Measurements from ENCODE around the gene DCP1B. TPM values are rescaled to one million over a fixed set of nuclear protein-coding genes. Genes with fewer than 3 reads are reported as not detected.

DCP1B gene
- total and polyA plus RNA-seq, 2 of the 4 experiments (the other 2 are of a cell fraction) = 13.3 to 19.7 TPM

- H3K23ac ChIP-seq (ENCODE audit: low read depth, low read length) = no peak overlapping the region
- H2AFZ ChIP-seq (replicated peaks; ENCODE audit: low read length, poor library complexity) = no peak overlapping the region
- H2BK5ac ChIP-seq (ENCODE audit: low read depth, low read length, poor library complexity, severe bottlenecking) = no peak overlapping the region
- H3K36me3 ChIP-seq (ENCODE audit: control insufficient read depth, insufficient read depth, low read length) = no peaks in the 10 kb centered on the region
- no peak overlapping the region for H4K8ac ChIP-seq (ENCODE audit: low read depth in 2 of 2, low read length in 2 of 2)
- H2BK20ac ChIP-seq (ENCODE audit: low read depth, low read length) = no peak overlapping the region
- no peak overlapping the region for H3K18ac ChIP-seq (ENCODE audit: low read depth, low read length)
- TF ChIP-seq POLR2A (IDR thresholded peaks at IDR 0.05; ENCODE audit: low read depth, low read length) = no peak
- no peak for TF ChIP-seq SMC3 (IDR thresholded peaks at IDR 0.05; ENCODE audit: low read depth, low read length)
- TF ChIP-seq FOS (IDR thresholded peaks at IDR 0.05; ENCODE audit: low read depth, low read length) = no peak
- no peak for TF ChIP-seq CEBPB (IDR thresholded peaks at IDR 0.05; ENCODE audit: low read depth, low read length)
- TF ChIP-seq NFE2L2 (IDR thresholded peaks at IDR 0.05; ENCODE audit: low read depth, low read length) = no peak
- TF ChIP-seq USF2 (IDR thresholded peaks at IDR 0.05; ENCODE audit: low read depth, low read length) = no peak
- TF ChIP-seq BHLHE40 (IDR thresholded peaks at IDR 0.05; ENCODE audit: low read depth, low read length) = no peak
- TF ChIP-seq RAD21 (IDR thresholded peaks at IDR 0.05; ENCODE audit: low read length) = no peak
- H3K27me3 ChIP-seq (ENCODE audit: control insufficient read depth, insufficient read depth, low read length) = peaks cover 69% of the 10 kb centered on the region
- no peak overlapping the region for H2AK9ac ChIP-seq (replicated peaks; ENCODE audit: low read depth, low read length, poor library complexity)
- H3K4me1 ChIP-seq (ENCODE audit: control insufficient read depth, insufficient read depth, low read length) = no peaks in the 10 kb centered on the region
- dilution Hi-C loops (cut with HindIII; ENCODE audit: low sequenced_read_pairs, unreplicated experiment) (no loop called here), in situ Hi-C loops (cut with MboI; ENCODE audit: low sequenced_read_pairs) (no loop called here), intact Hi-C loops (cut with micrococcal nuclease) (no loop called here)
- no peak overlapping the region for H3K14ac ChIP-seq (replicated peaks; ENCODE audit: low read depth, low read length)
- no peak overlapping the region for H4K5ac ChIP-seq (ENCODE audit: low read depth, low read length)
- H3K4me2 ChIP-seq (ENCODE audit: low read depth, low read length) = no peak overlapping the region
- no peak overlapping the region for H4K91ac ChIP-seq (ENCODE audit: insufficient read depth, low read depth, low read length)
- no peak overlapping the region for H3K4me3 ChIP-seq (ENCODE audit: insufficient read depth, low read depth, low read length)
- no peaks in the 10 kb centered on the region for H3K9me3 ChIP-seq (ENCODE audit: control insufficient read depth, insufficient read depth, low read length)
- H3K9ac ChIP-seq (ENCODE audit: low read depth, low read length) = no peak overlapping the region
- H3K9me1 ChIP-seq (ENCODE audit: insufficient read depth, low read length) = no peaks in the 10 kb centered on the region
- no peak overlapping the region for H2BK120ac ChIP-seq (ENCODE audit: low read depth, low read length)
- ATAC-seq (ENCODE audit: low read depth) (no peak), DNase-seq (no peak)
- POLR2A ChIA-PET (ENCODE audit: unreplicated experiment) = no interaction called here
- CTCF ChIA-PET = no interaction called here
- H4K20me1 ChIP-seq (ENCODE audit: insufficient read depth, low read length) = no peaks in the 10 kb centered on the region
- H2AK5ac ChIP-seq (ENCODE audit: low read depth, low read length) = no peak overlapping the region
- H3K27ac ChIP-seq (ENCODE audit: insufficient read depth, low read length) = no peak overlapping the region
- no TSS peak for BruUV-seq (replicated peaks)
- H2BK15ac ChIP-seq (ENCODE audit: low read depth, low read length) = no peak overlapping the region
- WGBS, 2 experiments (ENCODE audit: extremely low coverage in 2 of 2, insufficient read length in 1 of 2) = 81% methylated on average over 2 of the region's 3 CpGs; no CpG with 5 or more reads in 1 of the 2 experiments
- no peaks in the 10 kb centered on the region for H3K79me1 ChIP-seq (ENCODE audit: low read depth in 1 of 2, low read length in 2 of 2)
- H3K4ac ChIP-seq (ENCODE audit: low read depth, low read length) = no peak overlapping the region
- H3K56ac ChIP-seq (ENCODE audit: extremely low read depth, insufficient read depth, low read length) = no peak overlapping the region
Observed at GRCh38 chr12:1919763-1920162, 84.5 kb downstream of the DCP1B start.
